ENCODE measurements around the gene POLR1H. TPM values are rescaled to one million over a fixed set of nuclear protein-coding genes. Genes with fewer than 3 reads are reported as not detected.

The POLR1H gene
- total RNA-seq, 2 donors from 2014 or later, result 16.2 to 23.1 TPM

DNA sequence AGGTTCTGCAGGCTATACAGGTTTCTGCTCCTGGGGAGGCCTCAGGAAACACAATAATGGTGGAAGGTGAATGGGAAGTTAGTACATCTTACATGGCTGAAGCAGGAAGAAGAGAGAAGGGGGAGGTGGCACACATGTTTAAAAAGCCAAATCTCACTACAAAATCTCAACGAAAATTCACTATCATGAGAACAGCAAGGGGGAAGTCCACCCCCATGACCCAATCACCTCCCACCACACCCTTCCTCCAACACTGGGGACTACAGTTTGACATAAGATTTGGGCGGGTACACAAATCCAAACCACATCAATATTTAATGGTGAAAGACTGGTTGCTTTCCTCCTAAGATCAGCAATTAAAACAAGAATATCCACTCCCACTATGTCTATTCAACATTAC is 13.8 kb upstream of the POLR1H start:
- H3K27me3 ChIP-seq, result no peaks in the 10 kb centered on the region
- H3K36me3 ChIP-seq, result no peaks in the 10 kb centered on the region
- TF ChIP-seq CTCF (IDR thresholded peaks at IDR 0.05), result no peak
- no peak overlapping the region for H3K4me3 ChIP-seq
- DNase-seq (ENCODE audit: low spot score), result no peak
- H3K4me1 ChIP-seq, result peaks cover 0 to 3% of the 10 kb centered on the region in 2 donors
- no peaks in the 10 kb centered on the region for H3K9me3 ChIP-seq
- H3K27ac ChIP-seq, result no peak overlapping the region

- Histone ChIP-seq H3K36me3 (no peaks in the 10 kb centered on the region), H3K27me3 (no peaks in the 10 kb centered on the region), H3K27ac (no peak overlapping the region), H3K4me3 (no peak overlapping the region), H3K4me1 (no peaks in the 10 kb centered on the region), H3K9me3 (no peaks in the 10 kb centered on the region)
- no peak for TF ChIP-seq CTCF (IDR thresholded peaks at IDR 0.05)
- DNase-seq (ENCODE audit: low spot score), result no peak
Measured at GRCh38 chr6:30053682-30054081, 7.4 kb upstream of the POLR1H start.

DNA sequence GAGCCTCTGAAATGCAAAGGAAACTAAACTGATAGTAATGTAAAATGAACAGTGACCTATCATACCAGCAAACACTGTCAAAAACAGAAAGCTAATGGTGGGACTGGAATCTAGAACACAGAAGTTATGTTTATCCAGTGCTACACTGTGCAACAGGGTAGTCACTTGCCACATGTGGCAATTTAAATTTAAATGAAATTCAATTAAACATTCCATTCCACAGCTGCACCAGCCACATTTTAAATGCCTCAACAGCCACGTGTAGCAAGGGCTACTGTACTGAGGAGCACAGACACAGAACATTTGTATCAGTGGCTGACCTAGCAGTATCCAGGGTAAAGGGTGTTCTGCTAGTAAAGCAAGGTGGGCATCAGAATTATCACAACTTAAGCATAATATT is 5.6 kb upstream of the POLR1H start:
- Histone ChIP-seq H3K36me3 (no peaks in the 10 kb centered on the region), H3K9me3 (no peaks in the 10 kb centered on the region), H3K27me3 (no peaks in the 10 kb centered on the region), H3K4me3 (no peak overlapping the region), H3K27ac (no peak overlapping the region), H3K4me1 (peaks cover 0 to 10% of the 10 kb centered on the region in 2 donors)
- TF ChIP-seq CTCF (IDR thresholded peaks at IDR 0.05), result no peak
- DNase-seq (ENCODE audit: low spot score), result no peak

DNA sequence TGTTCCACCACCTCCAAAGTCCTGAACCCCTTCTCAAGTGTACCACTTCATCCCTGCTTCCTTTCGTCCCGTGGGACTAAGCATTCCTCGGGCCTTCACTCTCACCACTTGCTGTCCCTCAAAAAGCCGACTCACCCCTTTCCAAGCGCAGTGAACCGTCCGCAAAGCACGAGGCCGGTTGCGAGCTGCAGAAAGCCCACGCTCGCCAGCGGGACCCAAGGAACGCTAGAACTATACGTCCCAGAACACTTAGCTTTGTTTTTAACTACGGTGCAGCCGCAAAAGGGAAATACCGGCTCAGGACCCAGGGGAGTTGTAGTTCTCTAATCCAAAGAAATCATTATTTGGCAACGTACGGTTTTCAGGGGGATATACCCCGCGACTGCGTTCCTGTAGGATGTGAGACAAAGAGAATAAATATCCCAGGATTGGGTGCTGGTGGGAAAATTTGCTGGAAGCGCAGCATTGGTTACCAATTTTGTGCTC is 416 bp upstream of the POLR1H start:
- DNase-seq (ENCODE audit: low spot score), result no peak
- no peak for TF ChIP-seq CTCF (IDR thresholded peaks at IDR 0.05)
- no peaks in the 10 kb centered on the region for H3K9me3 ChIP-seq
- H3K4me3 ChIP-seq, result peak overlapping the region; percentile 83 to 86
- H3K4me1 ChIP-seq, result peaks cover 0 to 20% of the 10 kb centered on the region in 2 donors
- peak overlapping the region; percentile 84 to 93 for H3K27ac ChIP-seq
- no peaks in the 10 kb centered on the region for H3K27me3 ChIP-seq
- no peaks in the 10 kb centered on the region for H3K36me3 ChIP-seq

- Histone ChIP-seq H3K27me3 (no peaks in the 10 kb centered on the region), H3K36me3 (no peaks in the 10 kb centered on the region), H3K27ac (peak overlapping the region; percentile 84 to 93), H3K9me3 (no peaks in the 10 kb centered on the region), H3K4me3 (peak overlapping the region; percentile 83 to 86), H3K4me1 (peaks cover 0 to 27% of the 10 kb centered on the region in 2 donors)
- DNase-seq (ENCODE audit: low spot score), result no peak
- TF ChIP-seq CTCF (IDR thresholded peaks at IDR 0.05), result no peak
Measured at GRCh38 chr6:30061858-30062458, 893 bp downstream of the POLR1H start.

All from right atrium auricular region (tissue), 2 donors.